Endothelial cell of umbilical vein (primary cell): ENCODE data around the gene COL4A2. TPM values are rescaled to one million over a fixed set of nuclear protein-coding genes. Genes with fewer than 3 reads are reported as not detected.

Experiments used
- BruUV-seq: library from RNA; stranded (reverse); fragments of 400-500 nt; replicated peaks from 2 replicates; lab custom pipeline; 2021; lab: Mats Ljungman, UMichigan
- CTCF ChIA-PET: fragments of 300-600, 350-600 bp; sonication (Branson Sonifier 250); formaldehyde crosslinking; loops from one replicate; lab custom pipeline; 2021; ENCODE audit warnings: antibody characterized with exemption, inconsistent platforms; lab: Charles Lee
- POLR2A ChIA-PET: fragments of 300-600, 350-600 bp; sonication (Branson Sonifier 250); formaldehyde crosslinking; loops from one replicate; lab custom pipeline; 2021; ENCODE audit warnings: antibody characterized with exemption, inconsistent platforms; lab: Charles Lee
- DNase-seq: peaks from one replicate; pipeline ENCODE4 v3.0.0-alpha.2; 2011; ENCODE audit warnings: low read depth, low spot score
- FAIRE-seq: peaks from 2 replicates; lab custom pipeline; 2011; peaks lifted over from hg19 to GRCh38; lab: Jason Lieb, UNC
- H2AFZ ChIP-seq: 2 replicates; pipeline ENCODE4 v1.6.0; 2012; ENCODE audit warnings: low read depth, low read length, control low read depth, inconsistent platforms
- H3K27ac ChIP-seq: 2 replicates; pipeline ENCODE4 v1.5.1; 2011; ENCODE audit warnings: low read depth, mild to moderate bottlenecking, control low read depth, low read length, moderate library complexity; ENCODE audit not compliant: insufficient read depth
- H3K27me3 ChIP-seq, 2 experiments: 2 replicates each; pipeline versions ENCODE4 v1.6.0 to v1.6.1; 2011; ENCODE audit warnings: low read length in 2 of 2, mixed read lengths in 1 of 2; ENCODE audit not compliant: control insufficient read depth in 2 of 2, insufficient read depth in 2 of 2
- H3K36me3 ChIP-seq, 2 experiments: 2 replicates in 1 of 2; 3 replicates in 1 of 2; pipeline ENCODE4 v1.5.1; 2011; ENCODE audit warnings: low read length in 2 of 2, mild to moderate bottlenecking in 1 of 2, moderate library complexity in 1 of 2; ENCODE audit not compliant: control insufficient read depth in 2 of 2, insufficient read depth in 2 of 2; ENCODE audit errors: extremely low read depth in 1 of 2
- H3K4me1 ChIP-seq: 3 replicates; pipeline ENCODE4 v1.5.1; 2011; ENCODE audit warnings: mild to moderate bottlenecking, low read length; ENCODE audit not compliant: control insufficient read depth, insufficient read depth; ENCODE audit errors: extremely low read depth
- H3K4me2 ChIP-seq: 2 replicates; pipeline ENCODE4 v1.6.1; 2011; ENCODE audit warnings: low read length, control low read depth, mixed read lengths; ENCODE audit not compliant: insufficient read depth
- H3K4me3 ChIP-seq, 3 experiments: fragments of 200-600 bp in 1 of 3; sonication (generic), shearing (Covaris generic) in 1 of 3; replicated peaks in 1 of 3; 2 replicates each; pipeline ENCODE4 v1.5.1; 2011 to 2016; ENCODE audit warnings: control low read depth in 3 of 3, low read length in 3 of 3, mild to moderate bottlenecking in 2 of 3, inconsistent platforms in 1 of 3, low read depth in 1 of 3, moderate library complexity in 1 of 3; ENCODE audit not compliant: insufficient read depth in 1 of 3
- H3K79me2 ChIP-seq: 2 replicates; pipeline ENCODE4 v1.6.0; 2012; ENCODE audit warnings: low read length, inconsistent platforms; ENCODE audit not compliant: control insufficient read depth, insufficient read depth
- H3K9ac ChIP-seq: replicated peaks from 2 replicates; pipeline ENCODE3; 2011; ENCODE audit warnings: low read length, control low read depth; ENCODE audit not compliant: insufficient read depth; ENCODE audit errors: extremely low read depth
- H3K9me1 ChIP-seq: replicated peaks from 3 replicates; pipeline ENCODE4 v1.6.0; 2011; ENCODE audit warnings: mild to moderate bottlenecking, low read length; ENCODE audit not compliant: control insufficient read depth, insufficient read depth; ENCODE audit errors: extremely low read depth
- H3K9me3 ChIP-seq: replicated peaks from 2 replicates; pipeline ENCODE4 v1.5.1; 2012; ENCODE audit warnings: low read length, inconsistent platforms; ENCODE audit not compliant: control insufficient read depth, insufficient read depth
- H4K20me1 ChIP-seq: replicated peaks from 2 replicates; pipeline ENCODE3; 2011; ENCODE audit warnings: mild to moderate bottlenecking, low read length; ENCODE audit not compliant: control insufficient read depth, insufficient read depth; ENCODE audit errors: extremely low read depth
- CTCF ChIP-seq, 2 donors: IDR thresholded peaks; 1 replicate in 1 of 2; 2 replicates in 1 of 2; pipeline ENCODE4 v1.5.1; 2011; ENCODE audit warnings: low read length in 2 of 2, mild to moderate bottlenecking in 2 of 2, moderate library complexity in 2 of 2, control low read depth in 1 of 2, inconsistent platforms in 1 of 2, low read depth in 1 of 2; ENCODE audit not compliant: insufficient read depth in 1 of 2; ENCODE audit errors: extremely low read depth in 1 of 2
- EZH2 ChIP-seq: IDR thresholded peaks from 2 replicates; pipeline ENCODE4 v1.6.1; 2012; ENCODE audit warnings: borderline replicate concordance, low read depth, mild to moderate bottlenecking, moderate library complexity, low read length, inconsistent platforms; ENCODE audit not compliant: severe bottlenecking
- FOS ChIP-seq: IDR thresholded peaks from 2 replicates; pipeline ENCODE4 v1.6.1; 2011; ENCODE audit warnings: mild to moderate bottlenecking, low read length, moderate library complexity, borderline replicate concordance; ENCODE audit not compliant: insufficient read depth
- GATA2 ChIP-seq: IDR thresholded peaks from 2 replicates; pipeline ENCODE4 v1.7.0; 2011; ENCODE audit warnings: low read depth, mild to moderate bottlenecking, moderate library complexity, mixed read lengths, low read length; ENCODE audit not compliant: insufficient read length, insufficient read depth
- JUN ChIP-seq: IDR thresholded peaks from 2 replicates; pipeline ENCODE4 v1.6.1; 2011; ENCODE audit warnings: borderline replicate concordance, low read depth; ENCODE audit not compliant: insufficient read length, insufficient read depth
- POLR2AphosphoS5 ChIP-seq: IDR thresholded peaks from 2 replicates; pipeline ENCODE4 v1.6.1; 2012; ENCODE audit warnings: low read depth, mild to moderate bottlenecking, control low read depth, low read length, moderate library complexity; ENCODE audit not compliant: insufficient read depth
- dilution Hi-C: fragments of 300-500 bp; cut with MboI; formaldehyde crosslinking; loops from one replicate; pipeline ENCODE4 v1.15.0; 2019; ENCODE audit warnings: low sequenced_read_pairs; ENCODE audit not compliant: extremely low pct_ligation_motif_present
- intact Hi-C: fragments of 100-400 bp; cut with micrococcal nuclease; formaldehyde crosslinking; loops from one replicate; pipeline ENCODE4 v1.10.0; 2022
- polyA plus RNA-seq, 4 experiments: library from polyadenylated mRNA; depleted of rRNA in 3 of 4; stranded (reverse) in 3 of 4; unstranded in 1 of 4; fragments of >200 nt; gene quantifications; 2 replicates each; pipeline versions ENCODE4 v1.2.1 to v1.2.3, GENCODE V29; 2011 to 2012; ENCODE audit warnings: missing spikeins in 1 of 4
- total RNA-seq: library from RNA; stranded (reverse); gene quantifications from 2 replicates; pipeline ENCODE4 v1.2.3, GENCODE V29; 2021
- TF ChIP-seq, protein P1 (sequence below): IDR thresholded peaks from 2 replicates; pipeline ENCODE4 v1.6.1; 2011; ENCODE audit not compliant: insufficient read depth, insufficient read length

COL4A2 gene
- total and polyA plus RNA-seq, 2 donors (not counting 3 experiments of a cell fraction or from before 2014, with no cell fraction given): 792 to 940 TPM

DNA sequence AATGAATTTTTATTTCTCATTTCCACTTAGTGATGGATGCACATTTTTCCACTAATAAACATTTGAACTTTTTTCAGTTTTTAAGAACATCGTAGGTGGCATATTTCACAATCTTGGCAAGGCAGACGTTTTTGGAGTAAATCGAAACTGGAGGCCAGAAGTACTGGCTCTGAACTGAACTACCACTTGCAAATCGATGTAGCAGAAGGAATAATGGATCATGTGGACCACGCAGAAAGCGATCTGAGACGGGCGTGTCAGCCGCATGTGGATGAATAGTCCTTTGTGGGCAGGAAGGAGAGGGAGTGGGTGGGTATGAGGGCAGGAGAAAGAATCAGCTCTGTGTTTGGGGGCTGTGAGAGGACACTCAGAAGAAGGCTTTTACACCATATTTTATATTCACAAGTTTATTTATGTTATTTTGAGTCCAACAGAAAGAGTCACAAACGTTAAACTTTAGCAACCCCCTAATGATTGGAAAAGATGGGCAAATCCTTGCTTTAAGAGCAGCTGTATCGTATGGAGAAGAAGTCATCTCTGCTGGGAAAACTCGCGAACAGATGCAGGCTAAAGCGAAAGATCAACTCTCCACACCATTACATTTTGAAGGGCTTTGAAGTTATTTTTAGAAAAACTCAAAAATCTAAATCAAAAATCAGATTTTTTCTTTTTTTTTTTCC is 90.5 kb downstream of the COL4A2 start:
- FAIRE-seq: no peak
- no peak overlapping the region for H3K9ac ChIP-seq
- ChIA-PET POLR2A (no interaction called here), CTCF (no interaction called here)
- H3K27ac ChIP-seq: no peak overlapping the region
- H3K4me1 ChIP-seq: peaks cover 9% of the 10 kb centered on the region
- H3K79me2 ChIP-seq: peaks cover 3% of the 10 kb centered on the region
- no peaks in the 10 kb centered on the region for H4K20me1 ChIP-seq
- no peak overlapping the region for H2AFZ ChIP-seq
- H3K9me3 ChIP-seq: no peaks in the 10 kb centered on the region
- no peaks in the 10 kb centered on the region for H3K27me3 ChIP-seq
- no peak for DNase-seq
- no peak overlapping the region for H3K4me3 ChIP-seq
- dilution Hi-C loops: no loop called here
- H3K36me3 ChIP-seq: no peaks in the 10 kb centered on the region
- TF ChIP-seq FOS: no peak
- TF ChIP-seq JUN: no peak
- TF ChIP-seq POLR2AphosphoS5: no peak
- no peak for TF ChIP-seq CTCF (IDR thresholded peaks at IDR 0.05; ENCODE audit: extremely low read depth in 1 of 2, insufficient read depth in 1 of 2, low read depth in 1 of 2, low read length in 2 of 2)
- no peak for TF ChIP-seq GATA2
- no peak for TF ChIP-seq EZH2
- TF ChIP-seq, protein P1, sequence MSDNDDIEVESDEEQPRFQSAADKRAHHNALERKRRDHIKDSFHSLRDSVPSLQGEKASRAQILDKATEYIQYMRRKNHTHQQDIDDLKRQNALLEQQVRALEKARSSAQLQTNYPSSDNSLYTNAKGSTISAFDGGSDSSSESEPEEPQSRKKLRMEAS: no peak
- intact Hi-C loops: no loop called here
- no peak overlapping the region for H3K4me2 ChIP-seq
- no peaks in the 10 kb centered on the region for H3K9me1 ChIP-seq
- no TSS peak for BruUV-seq
